Measurements from ENCODE around the gene RUNX3.
A peak's percentile ranks its signal among the peaks of the same experiment; 100 is the strongest.
"Not testable (repeated sequence)": the region's sequence is repeated elsewhere in the genome, so short reads cannot be mapped to it uniquely, and the experiment has no call there.

Gene RUNX3

GRCh38 chr1:24930260-24931145 lies at the start of gene RUNX3:
RUNX3 (minus strand) TSS chr1:24930276; CDS start chr1:24929868, 408 bp downstream.
- DNase-seq (ENCODE audit: low read depth) = peak; percentile 90

- DNase-seq (ENCODE audit: low read depth) = not testable (repeated sequence)
These were observed 49.2 kb upstream of the RUNX3 start for GRCh38 chr1:24979232-24979631.

GRCh38 chr1:24978383-24979032 lies 48.4 kb upstream of the RUNX3 start:
- DNase-seq (ENCODE audit: low read depth) = no peak

GRCh38 chr1:24975391-24975790 lies 45.3 kb upstream of the RUNX3 start:
- no peak for DNase-seq (ENCODE audit: low read depth)

GRCh38 chr1:24973315-24973714 lies 43.2 kb upstream of the RUNX3 start:
- no peak for DNase-seq (ENCODE audit: low read depth)

- no peak for DNase-seq (ENCODE audit: low read depth)
These were observed 42.8 kb upstream of the RUNX3 start for GRCh38 chr1:24972915-24973242.

- no peak for DNase-seq (ENCODE audit: low read depth)
These were observed 42.3 kb upstream of the RUNX3 start for GRCh38 chr1:24972221-24972914.

- DNase-seq (ENCODE audit: low read depth) = no peak
These were observed 41.1 kb upstream of the RUNX3 start for GRCh38 chr1:24970926-24971875.

GRCh38 chr1:24970399-24970753 lies 40.3 kb upstream of the RUNX3 start:
- DNase-seq (ENCODE audit: low read depth) = no peak

- DNase-seq (ENCODE audit: low read depth) = no peak
These were observed 39.7 kb upstream of the RUNX3 start for GRCh38 chr1:24969596-24970398.

- no peak for DNase-seq (ENCODE audit: low read depth)
These were observed 39.0 kb upstream of the RUNX3 start for GRCh38 chr1:24968941-24969585.

- DNase-seq (ENCODE audit: low read depth) = no peak
These were observed 37.9 kb upstream of the RUNX3 start for GRCh38 chr1:24967962-24968361.

GRCh38 chr1:24967555-24967954 lies 37.5 kb upstream of the RUNX3 start:
- DNase-seq (ENCODE audit: low read depth) = no peak

GRCh38 chr1:24966724-24967346 lies 36.8 kb upstream of the RUNX3 start:
- peak; percentile 78 for DNase-seq (ENCODE audit: low read depth)

- DNase-seq (ENCODE audit: low read depth) = no peak
These were observed 36.1 kb upstream of the RUNX3 start for GRCh38 chr1:24966121-24966723.

GRCh38 chr1:24965571-24965930 lies 35.5 kb upstream of the RUNX3 start:
- DNase-seq (ENCODE audit: low read depth) = no peak

GRCh38 chr1:24964811-24965570 lies 34.9 kb upstream of the RUNX3 start:
- DNase-seq (ENCODE audit: low read depth) = peak; percentile 39

GRCh38 chr1:24963943-24964693 lies 34.0 kb upstream of the RUNX3 start:
- DNase-seq (ENCODE audit: low read depth) = no peak
